Adipocyte (in vitro differentiated cells): ENCODE measurements around the gene FGG.

ENCODE experiments used
- DNase-seq: peaks from one replicate; pipeline ENCODE4 v3.0.0-alpha.2; 2015; ENCODE audit warnings: low read depth
- H3K27me3 ChIP-seq: replicated peaks from 2 replicates; pipeline ENCODE4 v1.7.0; 2013; ENCODE audit warnings: mild to moderate bottlenecking, low read length, moderate library complexity; ENCODE audit not compliant: control insufficient read depth, insufficient read depth
- H3K36me3 ChIP-seq: 2 replicates; pipeline ENCODE4 v1.7.0; 2013; ENCODE audit warnings: low read length, mild to moderate bottlenecking, moderate library complexity; ENCODE audit not compliant: control insufficient read depth, insufficient read depth, severe bottlenecking
- H3K4me1 ChIP-seq: 2 replicates; pipeline ENCODE4 v1.7.0; 2013; ENCODE audit warnings: mild to moderate bottlenecking, low read length, moderate library complexity; ENCODE audit not compliant: control insufficient read depth, insufficient read depth
- H3K4me3 ChIP-seq: 2 replicates; pipeline ENCODE4 v1.7.0; 2013; ENCODE audit warnings: mild to moderate bottlenecking, low read length, moderate library complexity
- H3K9ac ChIP-seq: 2 replicates; pipeline ENCODE4 v1.7.0; 2013; ENCODE audit warnings: mild to moderate bottlenecking, low read length, moderate library complexity
- H3K9me3 ChIP-seq: 2 replicates; pipeline ENCODE4 v1.7.0; 2013; ENCODE audit warnings: mild to moderate bottlenecking, low read length, moderate library complexity; ENCODE audit not compliant: control insufficient read depth

Gene FGG

DNA sequence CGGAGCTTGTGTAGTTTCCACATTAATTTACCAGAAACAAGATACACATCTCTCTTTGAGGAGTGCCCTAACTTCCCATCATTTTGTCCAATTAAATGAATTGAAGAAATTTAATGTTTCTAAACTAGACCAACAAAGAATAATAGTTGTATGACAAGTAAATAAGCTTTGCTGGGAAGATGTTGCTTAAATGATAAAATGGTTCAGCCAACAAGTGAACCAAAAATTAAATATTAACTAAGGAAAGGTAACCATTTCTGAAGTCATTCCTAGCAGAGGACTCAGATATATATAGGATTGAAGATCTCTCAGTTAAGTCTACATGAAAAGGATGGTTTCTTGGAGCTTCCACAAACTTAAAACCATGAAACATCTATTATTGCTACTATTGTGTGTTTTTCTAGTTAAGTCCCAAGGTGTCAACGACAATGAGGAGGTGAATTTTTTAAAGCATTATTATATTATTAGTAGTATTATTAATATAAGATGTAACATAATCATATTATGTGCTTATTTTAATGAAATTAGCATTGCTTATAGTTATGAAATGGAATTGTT lies 49.7 kb downstream of the FGG start, which contains the start of gene FGB:
TSS of gene FGB (plus strand) at position 315 of the 558 bp plus-strand sequence. CDS start at position 323, 8 bp downstream.
- peaks cover 2% of the 10 kb centered on the region for H3K4me1 ChIP-seq
- H3K36me3 ChIP-seq: no peaks in the 10 kb centered on the region
- no peaks in the 10 kb centered on the region for H3K9me3 ChIP-seq
- no peaks in the 10 kb centered on the region for H3K27me3 ChIP-seq
- no peak for DNase-seq
- H3K4me3 ChIP-seq: no peak within 1 kb of the TSS
- H3K9ac ChIP-seq: no peak within 1 kb of the TSS

DNA sequence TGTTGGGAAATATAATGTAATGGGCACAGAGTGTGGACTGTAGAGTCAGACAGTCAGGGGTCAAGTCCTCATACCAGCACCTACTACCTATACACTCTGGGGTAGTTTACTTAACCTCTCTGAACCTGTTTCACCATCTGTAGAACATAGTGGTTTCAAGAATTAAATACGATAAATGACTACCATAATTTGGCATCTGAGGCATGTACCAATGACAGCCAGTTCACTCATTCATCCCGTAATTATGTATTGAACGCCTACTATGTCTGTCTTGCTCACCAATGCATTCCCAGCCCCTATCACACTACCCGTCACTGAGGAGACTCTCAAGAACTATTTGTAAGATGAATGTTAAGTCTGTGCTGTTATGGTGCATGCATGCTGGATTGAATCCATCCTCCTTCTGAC lies 51.6 kb downstream of the FGG start:
- no peaks in the 10 kb centered on the region for H3K27me3 ChIP-seq
- no peak overlapping the region for H3K9ac ChIP-seq
- DNase-seq: peak; percentile 51
- H3K4me1 ChIP-seq: peaks cover 2% of the 10 kb centered on the region
- no peaks in the 10 kb centered on the region for H3K36me3 ChIP-seq
- H3K4me3 ChIP-seq: no peak overlapping the region
- no peaks in the 10 kb centered on the region for H3K9me3 ChIP-seq

DNA sequence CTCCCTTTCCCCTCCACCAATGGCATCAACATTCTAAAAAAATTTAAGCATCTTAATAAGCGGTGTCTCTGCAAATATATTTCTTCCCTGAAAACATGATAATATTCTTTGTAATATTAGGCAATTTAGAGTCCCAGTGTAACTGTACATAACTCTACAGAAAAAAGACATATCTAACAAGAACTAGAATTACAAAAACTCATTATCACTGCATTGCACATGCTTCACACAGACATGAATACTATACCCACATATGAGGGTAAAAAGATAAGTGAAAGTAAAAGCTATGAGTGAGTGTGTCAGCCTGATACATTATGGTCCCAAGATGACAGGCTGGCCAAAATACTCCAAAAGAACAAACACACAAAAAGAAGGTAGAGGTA lies 52.0 kb downstream of the FGG start:
- Histone ChIP-seq H3K9ac (no peak overlapping the region), H3K36me3 (no peaks in the 10 kb centered on the region), H3K4me3 (no peak overlapping the region), H3K4me1 (peaks cover 2% of the 10 kb centered on the region), H3K27me3 (no peaks in the 10 kb centered on the region), H3K9me3 (no peaks in the 10 kb centered on the region)
- DNase-seq: no peak

DNA sequence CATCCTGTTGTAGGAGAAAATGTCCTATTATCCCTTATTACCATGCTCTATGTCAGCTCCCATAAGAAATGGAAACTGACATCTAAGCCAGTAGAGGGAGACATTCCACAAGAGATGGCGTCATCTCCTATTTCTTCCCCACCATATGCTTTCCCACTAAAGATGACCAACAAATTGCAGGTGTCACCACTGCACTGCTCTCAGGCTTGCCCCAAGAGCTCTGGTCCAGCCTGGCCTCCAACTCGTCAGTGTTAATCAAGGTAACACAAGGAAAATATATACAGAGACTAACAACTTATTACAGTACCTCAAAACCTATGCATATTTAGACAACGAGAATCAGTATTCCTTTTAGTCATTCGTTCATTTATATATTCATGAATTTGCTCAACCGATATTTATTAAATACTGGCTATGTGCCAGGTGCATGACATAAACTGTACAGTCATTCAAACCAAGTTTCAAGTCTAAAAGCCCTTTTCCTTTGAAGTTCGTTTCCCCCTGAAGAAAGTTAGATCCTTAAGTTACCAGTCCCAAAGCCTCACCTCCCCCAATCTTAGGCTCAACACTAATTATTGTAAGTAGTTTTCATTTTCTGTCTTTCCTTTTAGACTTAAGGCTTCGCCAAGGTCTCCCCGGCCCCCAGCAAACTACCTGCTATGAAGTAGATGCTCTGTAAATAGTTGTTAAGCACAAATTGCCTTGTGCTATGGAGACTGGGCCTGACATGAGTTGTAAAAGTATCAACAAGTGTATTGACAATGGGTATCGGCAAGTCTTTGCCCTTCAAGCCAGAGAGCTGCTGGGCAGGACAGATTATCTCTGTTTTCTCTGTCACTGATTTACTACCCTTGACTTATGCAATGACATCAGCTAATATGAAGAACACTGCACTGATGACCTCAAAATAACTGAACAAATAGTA lies 52.7 kb downstream of the FGG start:
- no peaks in the 10 kb centered on the region for H3K36me3 ChIP-seq
- peaks cover 2% of the 10 kb centered on the region for H3K4me1 ChIP-seq
- no peaks in the 10 kb centered on the region for H3K9me3 ChIP-seq
- H3K4me3 ChIP-seq: no peak overlapping the region
- no peaks in the 10 kb centered on the region for H3K27me3 ChIP-seq
- peak; percentile 80 for DNase-seq
- H3K9ac ChIP-seq: no peak overlapping the region

DNA sequence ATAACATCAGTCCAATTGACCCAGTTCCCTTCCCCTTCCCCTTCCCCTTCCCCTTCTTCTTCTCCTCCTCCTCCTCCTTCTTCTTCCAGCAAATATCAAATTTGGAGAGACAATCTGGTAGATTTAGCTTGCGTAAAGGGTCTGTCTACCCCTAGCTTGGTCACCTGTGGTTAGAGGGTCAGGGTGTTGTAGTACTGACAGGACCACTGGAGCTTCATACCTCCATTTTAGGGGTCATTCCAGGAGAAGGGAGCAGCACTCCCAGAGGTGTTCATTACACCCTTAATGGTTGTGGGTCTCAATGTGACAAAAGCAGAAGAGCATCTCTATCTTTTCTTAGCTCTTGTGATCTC lies 53.3 kb downstream of the FGG start:
- Histone ChIP-seq H3K36me3 (no peaks in the 10 kb centered on the region), H3K27me3 (no peaks in the 10 kb centered on the region), H3K9ac (no peak overlapping the region), H3K4me3 (no peak overlapping the region), H3K4me1 (peaks cover 2% of the 10 kb centered on the region), H3K9me3 (no peaks in the 10 kb centered on the region)
- DNase-seq: no peak
